ENCODE data around the gene RALBP1. TPM values are rescaled to one million over a fixed set of nuclear protein-coding genes. Genes with fewer than 3 reads are reported as not detected.

The RALBP1 gene
- total RNA-seq, 4 donors from 2014 or later = 211 to 229 (median 224) TPM

DNA sequence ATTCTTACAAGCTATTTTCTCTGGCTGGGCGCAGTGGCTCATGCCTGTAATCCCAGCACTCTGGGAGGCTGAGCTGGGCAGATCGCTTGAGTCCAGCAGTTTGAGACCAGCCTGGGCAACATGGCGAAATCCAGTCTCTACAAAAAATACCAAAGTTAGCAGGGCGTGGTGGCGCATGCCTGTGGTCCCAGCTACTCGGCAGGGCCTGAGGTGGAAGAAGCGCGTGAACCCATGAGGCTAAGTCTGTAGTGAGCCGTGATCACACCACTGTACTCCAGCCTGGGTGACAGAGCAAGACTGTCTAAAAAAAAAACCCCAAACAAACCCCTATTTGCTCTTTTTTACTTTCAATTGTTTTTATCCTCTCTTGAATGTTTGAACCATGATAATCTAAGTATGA is 102.0 kb downstream of the RALBP1 start:
- no peak for TF ChIP-seq POLR2A (IDR thresholded peaks at IDR 0.05)
- TF ChIP-seq, protein P1, sequence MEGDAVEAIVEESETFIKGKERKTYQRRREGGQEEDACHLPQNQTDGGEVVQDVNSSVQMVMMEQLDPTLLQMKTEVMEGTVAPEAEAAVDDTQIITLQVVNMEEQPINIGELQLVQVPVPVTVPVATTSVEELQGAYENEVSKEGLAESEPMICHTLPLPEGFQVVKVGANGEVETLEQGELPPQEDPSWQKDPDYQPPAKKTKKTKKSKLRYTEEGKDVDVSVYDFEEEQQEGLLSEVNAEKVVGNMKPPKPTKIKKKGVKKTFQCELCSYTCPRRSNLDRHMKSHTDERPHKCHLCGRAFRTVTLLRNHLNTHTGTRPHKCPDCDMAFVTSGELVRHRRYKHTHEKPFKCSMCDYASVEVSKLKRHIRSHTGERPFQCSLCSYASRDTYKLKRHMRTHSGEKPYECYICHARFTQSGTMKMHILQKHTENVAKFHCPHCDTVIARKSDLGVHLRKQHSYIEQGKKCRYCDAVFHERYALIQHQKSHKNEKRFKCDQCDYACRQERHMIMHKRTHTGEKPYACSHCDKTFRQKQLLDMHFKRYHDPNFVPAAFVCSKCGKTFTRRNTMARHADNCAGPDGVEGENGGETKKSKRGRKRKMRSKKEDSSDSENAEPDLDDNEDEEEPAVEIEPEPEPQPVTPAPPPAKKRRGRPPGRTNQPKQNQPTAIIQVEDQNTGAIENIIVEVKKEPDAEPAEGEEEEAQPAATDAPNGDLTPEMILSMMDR (IDR thresholded peaks at IDR 0.05) = no peak
- 95 to 97% methylated on average over 9 of the region's 9 CpGs for WGBS, 2 donors
- intact Hi-C loops (cut with DNase I; ENCODE audit: low total_unique reads) = no loop called here
- H3K4me3 ChIP-seq (ENCODE audit: low read depth, poor library complexity, severe bottlenecking) = no peak overlapping the region
- DNase-seq (ENCODE audit: low spot score in 2 of 2) = no peak

DNA sequence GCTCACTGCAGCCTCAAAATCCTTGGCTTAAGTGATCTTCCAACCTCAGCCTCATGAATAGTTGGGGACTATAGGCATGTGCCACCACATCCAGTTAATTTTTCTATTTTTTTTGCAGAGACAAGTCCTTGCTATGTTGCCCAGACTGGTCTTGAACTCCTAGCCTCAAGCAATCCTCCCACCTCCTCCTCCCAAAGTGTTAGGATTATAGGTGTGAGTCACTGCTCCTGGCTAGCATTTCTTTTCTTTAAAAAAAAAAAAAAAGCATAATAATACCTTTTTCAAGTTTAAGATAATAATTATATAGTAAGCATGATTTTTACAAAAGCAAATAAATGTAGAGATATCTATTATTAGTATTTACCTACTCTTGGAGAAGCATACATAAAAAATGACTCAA is 103.0 kb downstream of the RALBP1 start:
- intact Hi-C loops (cut with DNase I; ENCODE audit: low total_unique reads) = no loop called here
- no peak for DNase-seq (ENCODE audit: low spot score in 2 of 2)
- no peak overlapping the region for H3K4me3 ChIP-seq (ENCODE audit: low read depth, poor library complexity, severe bottlenecking)
- TF ChIP-seq, protein P1 (IDR thresholded peaks at IDR 0.05) = no peak
- no peak for TF ChIP-seq POLR2A (IDR thresholded peaks at IDR 0.05)

DNA sequence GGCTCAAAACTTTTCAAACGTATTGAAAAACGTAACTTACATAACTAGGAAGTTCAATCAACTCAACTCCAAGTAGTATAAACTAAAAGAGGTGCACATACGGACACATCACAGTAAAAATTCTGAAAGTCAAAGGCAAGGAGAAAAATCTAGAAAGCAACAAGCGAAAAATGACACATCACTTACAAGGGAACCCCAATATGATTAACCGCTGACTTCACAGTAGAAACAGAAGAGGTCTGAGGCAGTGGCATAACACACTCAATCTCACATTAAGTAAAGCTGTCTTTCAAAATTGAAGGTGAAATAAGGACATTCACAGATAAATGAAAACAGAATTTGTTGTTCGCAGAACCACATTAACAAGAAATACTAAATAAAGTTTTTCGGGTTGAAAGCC is 106.4 kb downstream of the RALBP1 start:
- TF ChIP-seq POLR2A (IDR thresholded peaks at IDR 0.05) = no peak
- TF ChIP-seq, protein P1 (IDR thresholded peaks at IDR 0.05) = no peak
- intact Hi-C loops (cut with DNase I; ENCODE audit: low total_unique reads) = no loop called here
- no peak overlapping the region for H3K4me3 ChIP-seq (ENCODE audit: low read depth, poor library complexity, severe bottlenecking)
- 95 to 97% methylated on average over 7 of the region's 7 CpGs for WGBS, 2 donors
- DNase-seq (ENCODE audit: low spot score in 2 of 2) = no peak

DNA sequence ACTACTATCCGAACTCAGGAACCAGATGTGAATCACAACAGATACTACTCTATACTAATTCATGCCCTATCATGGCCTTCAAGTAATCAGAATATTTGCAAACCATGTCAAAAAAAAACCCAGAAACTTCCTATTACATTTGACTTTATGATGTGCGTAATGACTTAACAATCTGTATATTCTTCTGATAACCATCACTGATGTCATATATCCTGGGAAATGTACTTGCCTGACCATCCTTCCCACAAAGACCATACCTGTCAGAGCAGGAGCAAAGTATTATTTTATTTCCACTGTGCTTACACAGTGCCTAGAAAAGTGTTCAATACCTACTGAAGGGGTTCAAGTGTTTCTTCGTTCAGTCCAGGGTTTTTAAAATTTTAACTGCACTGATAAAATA is 111.5 kb downstream of the RALBP1 start:
- TF ChIP-seq, protein P1 (IDR thresholded peaks at IDR 0.05) = no peak
- TF ChIP-seq POLR2A (IDR thresholded peaks at IDR 0.05) = no peak
- H3K4me3 ChIP-seq (ENCODE audit: low read depth, poor library complexity, severe bottlenecking) = no peak overlapping the region
- WGBS, 2 donors = 92 to 95% methylated on average over 3 of the region's 3 CpGs
- intact Hi-C loops (cut with DNase I; ENCODE audit: low total_unique reads) = no loop called here
- no peak for DNase-seq (ENCODE audit: low spot score in 2 of 2)

Other genes with a start within 250 kb of the RALBP1 start
- gene TWSG1, start 140.7 kb upstream of the RALBP1 start, total RNA-seq = 10 to 100 TPM; 21.3 to 35.1 (median 25.3) TPM
- gene PPP4R1, start 139.0 kb downstream of the RALBP1 start, total RNA-seq = 100 to 1,000 TPM in 1 of 4 donors, 10 to 100 TPM in 3; 50.0 to 129 (median 68.0) TPM
- gene RAB31, start 232.8 kb downstream of the RALBP1 start, total RNA-seq = 10 to 100 TPM; 12.2 to 22.0 (median 15.6) TPM